Epithelial cell of proximal tubule (primary cell): ENCODE data around the gene TBRG1. TPM values are rescaled to one million over a fixed set of nuclear protein-coding genes. Genes with fewer than 3 reads are reported as not detected.
A peak's percentile ranks its signal among the peaks of the same experiment; 100 is the strongest.

ENCODE experiments used
- DNase-seq: peaks from one replicate; pipeline ENCODE4 v3.0.0-alpha.2; 2011; ENCODE audit warnings: low read depth
- H3K4me3 ChIP-seq: 2 replicates; pipeline ENCODE4 v1.5.1; 2011; ENCODE audit warnings: low read depth, mild to moderate bottlenecking, low read length
- total RNA-seq: library from RNA; depleted of rRNA; stranded (reverse); fragments of >200 nt; gene quantifications from 2 replicates; pipeline ENCODE4 v1.2.3, GENCODE V29; 2015
- TF ChIP-seq, protein P1 (sequence below): conservative IDR thresholded peaks from 2 replicates; pipeline ENCODE4 v1.5.1; 2012; ENCODE audit warnings: low read depth, mild to moderate bottlenecking, low read length

TBRG1 gene
- total RNA-seq, 1 donor from 2014 or later, result 12.6 TPM

DNA sequence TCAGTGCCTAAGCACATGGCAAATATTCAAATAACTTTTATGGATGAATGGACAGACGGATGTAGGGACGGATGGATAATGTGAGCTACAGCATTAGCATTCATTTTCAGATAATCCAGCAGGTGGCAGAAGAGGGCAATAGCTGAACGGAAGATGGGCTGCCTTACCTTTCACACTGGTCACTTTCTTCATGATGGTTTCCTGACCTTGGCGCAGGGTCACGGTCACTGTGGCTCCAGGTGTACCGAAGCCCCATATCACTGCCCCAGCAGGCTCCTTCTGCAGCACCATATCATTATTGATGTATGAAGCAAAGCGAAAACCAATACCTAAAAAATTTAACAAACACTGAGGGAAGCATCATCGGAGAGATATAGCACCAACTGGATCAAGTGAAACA is 46.5 kb downstream of the TBRG1 start:
- TF ChIP-seq, protein P1, sequence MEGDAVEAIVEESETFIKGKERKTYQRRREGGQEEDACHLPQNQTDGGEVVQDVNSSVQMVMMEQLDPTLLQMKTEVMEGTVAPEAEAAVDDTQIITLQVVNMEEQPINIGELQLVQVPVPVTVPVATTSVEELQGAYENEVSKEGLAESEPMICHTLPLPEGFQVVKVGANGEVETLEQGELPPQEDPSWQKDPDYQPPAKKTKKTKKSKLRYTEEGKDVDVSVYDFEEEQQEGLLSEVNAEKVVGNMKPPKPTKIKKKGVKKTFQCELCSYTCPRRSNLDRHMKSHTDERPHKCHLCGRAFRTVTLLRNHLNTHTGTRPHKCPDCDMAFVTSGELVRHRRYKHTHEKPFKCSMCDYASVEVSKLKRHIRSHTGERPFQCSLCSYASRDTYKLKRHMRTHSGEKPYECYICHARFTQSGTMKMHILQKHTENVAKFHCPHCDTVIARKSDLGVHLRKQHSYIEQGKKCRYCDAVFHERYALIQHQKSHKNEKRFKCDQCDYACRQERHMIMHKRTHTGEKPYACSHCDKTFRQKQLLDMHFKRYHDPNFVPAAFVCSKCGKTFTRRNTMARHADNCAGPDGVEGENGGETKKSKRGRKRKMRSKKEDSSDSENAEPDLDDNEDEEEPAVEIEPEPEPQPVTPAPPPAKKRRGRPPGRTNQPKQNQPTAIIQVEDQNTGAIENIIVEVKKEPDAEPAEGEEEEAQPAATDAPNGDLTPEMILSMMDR, result peak; percentile 56
- no peak for DNase-seq
- no peak overlapping the region for H3K4me3 ChIP-seq

DNA sequence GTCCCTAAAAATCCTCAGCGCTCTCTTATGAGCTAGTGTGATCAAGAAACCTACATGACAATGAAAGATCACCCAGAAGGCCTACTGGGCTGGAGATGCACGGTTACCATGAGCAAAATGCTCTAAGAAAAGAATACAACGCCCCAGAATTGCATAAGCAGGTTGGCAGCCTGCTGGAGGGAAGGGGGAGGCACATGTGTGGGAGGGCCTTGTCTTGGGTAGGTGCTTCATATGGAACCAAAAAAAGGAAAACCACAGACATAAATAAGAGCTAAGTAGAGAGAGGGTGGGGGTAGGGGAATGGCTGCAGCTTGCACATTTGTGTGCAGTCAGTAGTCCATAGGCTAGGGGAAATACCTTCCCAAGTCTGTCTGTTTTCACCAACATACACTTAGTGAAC is 48.1 kb downstream of the TBRG1 start:
- no peak for DNase-seq
- TF ChIP-seq, protein P1, result no peak
- H3K4me3 ChIP-seq, result no peak overlapping the region

DNA sequence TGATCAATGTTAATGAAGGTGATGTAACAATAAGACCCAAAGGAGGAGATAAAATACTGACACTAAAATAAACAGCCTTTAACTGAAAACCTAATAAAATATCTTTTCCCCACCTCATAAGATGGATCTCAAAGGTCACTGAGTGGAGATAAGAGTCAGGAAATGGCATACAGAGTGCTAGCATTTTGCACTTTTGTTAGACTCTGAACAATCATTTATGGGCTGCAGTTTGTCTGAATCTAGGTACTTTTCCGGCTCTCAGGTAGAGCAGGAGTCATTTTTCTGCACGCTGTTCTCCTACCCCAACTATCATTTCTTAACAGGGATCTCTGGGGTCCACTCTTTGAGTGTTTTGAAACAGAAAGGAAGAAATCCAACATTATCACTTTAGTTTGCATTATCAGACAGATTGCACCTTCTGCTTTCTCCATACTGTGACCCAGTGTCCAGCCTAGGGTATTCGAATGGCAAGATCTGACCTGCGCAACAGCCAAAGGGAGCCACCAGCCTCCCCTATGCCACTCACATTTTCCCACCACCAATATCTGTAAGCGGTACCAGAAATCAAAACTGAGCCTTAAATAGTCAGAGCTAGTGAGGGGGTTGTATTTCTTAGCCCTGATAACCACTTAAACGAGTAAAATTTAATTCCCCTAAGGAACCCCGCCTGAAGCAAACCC is 50.0 kb downstream of the TBRG1 start:
- TF ChIP-seq, protein P1, result no peak
- DNase-seq, result no peak
- peak overlapping the region; percentile 85 for H3K4me3 ChIP-seq

DNA sequence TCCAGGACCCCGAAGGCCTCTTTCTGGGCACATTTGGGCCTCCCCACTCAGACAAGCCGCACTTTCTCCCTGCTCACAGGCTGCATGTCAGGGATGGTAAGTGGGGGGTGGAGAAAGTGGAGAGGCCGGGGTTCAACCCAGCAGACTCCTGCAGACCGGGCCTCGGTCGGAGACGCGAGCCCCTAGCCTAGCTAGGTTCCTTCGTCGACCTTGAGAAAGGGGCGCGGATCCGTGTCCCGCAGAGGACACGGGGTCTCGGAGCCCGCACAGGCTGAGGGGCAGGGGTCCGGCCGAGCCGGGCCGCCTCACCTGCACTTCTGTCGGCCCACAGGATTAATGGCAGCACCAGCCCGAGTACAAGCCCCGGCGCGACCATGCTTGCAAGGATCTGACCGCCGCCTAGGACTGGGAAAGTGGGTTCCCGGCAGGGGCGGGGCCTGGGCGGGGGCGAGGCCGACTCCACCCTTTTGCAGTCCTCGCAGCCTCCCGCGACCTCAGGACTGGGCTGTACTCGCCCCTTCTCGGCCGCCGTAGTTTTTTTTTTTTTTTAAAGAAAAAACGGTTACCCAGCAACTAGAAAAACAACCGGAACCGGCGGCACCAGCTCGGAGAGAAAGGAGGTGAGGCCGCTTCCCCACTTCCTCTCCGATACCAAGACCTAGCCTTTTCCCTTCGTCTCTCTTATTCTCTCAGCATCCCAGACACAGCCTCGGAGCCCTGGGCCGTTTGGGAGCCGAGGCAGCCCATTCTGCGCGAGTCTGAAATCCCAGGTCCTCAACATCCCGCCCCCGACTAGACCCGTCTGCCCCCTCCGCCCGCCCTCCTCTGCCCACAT is 50.9 kb downstream of the TBRG1 start, which contains the start of the genes SIAE and SPA17:
Gene SIAE (minus strand): TSS at position 407 of the 835 bp plus-strand sequence. CDS start 31 bp downstream, at position 376.
Gene SPA17 (plus strand): TSS at position 572 of the 835 bp plus-strand sequence. CDS start 1,361 bp downstream, outside the sequence.
- H3K4me3 ChIP-seq, result peak within 1 kb of the TSS; percentile 85
- DNase-seq, result peak; percentile 77
- TF ChIP-seq, protein P1, result no peak

DNA sequence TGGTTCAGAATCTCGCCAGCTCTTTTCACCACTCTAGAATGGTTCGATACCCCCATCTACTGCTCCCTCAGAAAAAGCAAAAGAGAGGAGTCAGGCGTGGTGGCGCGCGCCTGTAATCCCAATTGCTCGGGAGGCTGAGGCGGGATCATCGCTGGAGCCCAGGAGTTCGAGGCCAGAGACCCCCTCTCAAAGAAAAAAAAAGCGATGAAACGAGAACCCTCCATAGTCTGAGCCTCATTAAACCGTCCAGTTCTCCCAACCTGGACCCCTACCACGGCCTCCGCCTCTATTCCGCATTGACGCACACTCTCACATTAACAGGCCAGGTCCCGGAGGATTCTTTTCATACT is 51.5 kb downstream of the TBRG1 start:
- DNase-seq, result no peak
- peak overlapping the region; percentile 85 for H3K4me3 ChIP-seq
- TF ChIP-seq, protein P1, result no peak

DNA sequence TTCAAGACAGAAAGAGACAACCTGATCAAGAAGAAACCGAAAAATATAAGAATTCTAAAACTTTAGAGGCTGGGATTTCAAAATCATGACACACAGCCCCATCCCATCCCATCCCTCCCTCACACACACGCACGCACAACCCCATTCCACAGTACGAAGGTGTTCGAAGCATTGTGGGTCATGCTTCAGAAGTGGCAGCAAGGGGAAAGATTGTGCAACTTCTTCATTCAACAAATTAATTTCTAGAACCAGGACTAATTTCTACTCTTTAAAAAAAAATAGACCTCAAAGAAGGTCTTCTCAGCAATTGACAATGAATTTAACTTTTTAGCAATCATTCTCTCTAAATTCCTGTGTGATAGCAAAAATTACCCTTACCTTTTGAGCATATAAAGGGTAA is 51.9 kb downstream of the TBRG1 start:
- peak overlapping the region; percentile 85 for H3K4me3 ChIP-seq
- no peak for DNase-seq
- TF ChIP-seq, protein P1, result no peak
